K562 (cell line): ENCODE data around the gene ATRN. TPM values are rescaled to one million over a fixed set of nuclear protein-coding genes. Genes with fewer than 3 reads are reported as not detected.

Experiments
- ATAC-seq: fragments of 200-7000 bp; cut with Tn5 transposase; 3 replicates; pipeline ENCODE4 v1.9.1; 2020; ENCODE audit warnings: moderate library complexity
- BruUV-seq: library from RNA; stranded (reverse); fragments of 400-500 nt; replicated peaks from 2 replicates; lab custom pipeline; 2021; lab: Mats Ljungman, UMichigan
- CTCF ChIA-PET: fragments of 300-600 bp; formaldehyde crosslinking; extraction: SDS; loops from one replicate; lab custom pipeline; 2021; ENCODE audit warnings: low intra/inter-chr PET ratio; lab: Yijun Ruan, JAX
- POLR2A ChIA-PET: fragments of 300-600, 350-650 bp; sonication (Branson Sonifier 250); formaldehyde crosslinking; extraction: SDS; loops from one replicate; lab custom pipeline; 2021; ENCODE audit warnings: antibody characterized with exemption, inconsistent platforms; lab: Yijun Ruan, JAX
- DNase-seq, 4 experiments: peaks; one replicate each; pipeline versions ENCODE4 v3.0.0 to v3.0.0-alpha.2; 2011 to 2018; ENCODE audit warnings: low spot score in 3 of 4, mixed read lengths in 3 of 4; ENCODE audit errors: extremely low read depth in 1 of 4
- FAIRE-seq: peaks from 2 replicates; lab custom pipeline; 2011; peaks lifted over from hg19 to GRCh38; lab: Jason Lieb, UNC
- H2AFZ ChIP-seq: 2 replicates; pipeline ENCODE4 v1.6.0; 2011; ENCODE audit warnings: low read depth, low read length, control low read depth, inconsistent platforms
- H3K27ac ChIP-seq: fragments of 200-600 bp; 3 replicates; pipeline ENCODE4 v1.8.0; 2011; ENCODE audit warnings: low read depth, mild to moderate bottlenecking, control low read depth, inconsistent platforms, low read length, moderate library complexity, mixed read lengths; ENCODE audit errors: extremely low read depth
- H3K27me3 ChIP-seq, 2 experiments: fragments of 300-600 bp in 1 of 2; 2 replicates in 1 of 2; 3 replicates in 1 of 2; pipeline versions ENCODE4 v1.6.0 to v1.8.0; 2011; ENCODE audit warnings: inconsistent platforms in 2 of 2, low read length in 2 of 2, mild to moderate bottlenecking in 1 of 2, mixed read lengths in 1 of 2, moderate library complexity in 1 of 2; ENCODE audit not compliant: control insufficient read depth in 2 of 2, insufficient read depth in 2 of 2
- H3K36me3 ChIP-seq: fragments of 300-600 bp; 3 replicates; pipeline ENCODE4 v1.8.0; 2011; ENCODE audit warnings: mild to moderate bottlenecking, low read length, inconsistent platforms; ENCODE audit not compliant: control insufficient read depth, insufficient read depth
- H3K4me1 ChIP-seq, 2 experiments: fragments of 200-600 bp in 1 of 2; replicated peaks in 1 of 2; 2 replicates in 1 of 2; 3 replicates in 1 of 2; pipeline versions ENCODE4 v1.5.1 to v1.8.0; 2011; ENCODE audit warnings: inconsistent platforms in 2 of 2, low read length in 2 of 2, mild to moderate bottlenecking in 1 of 2, mixed read lengths in 1 of 2, moderate library complexity in 1 of 2; ENCODE audit not compliant: control insufficient read depth in 2 of 2, insufficient read depth in 2 of 2
- H3K4me2 ChIP-seq: 2 replicates; pipeline ENCODE4 v1.6.1; 2011; ENCODE audit warnings: low read length, control low read depth, inconsistent platforms, mixed read lengths; ENCODE audit not compliant: insufficient read depth
- H3K4me3 ChIP-seq: fragments of 200-600 bp; sonication (generic), shearing (Covaris generic); 2 replicates; pipeline ENCODE4 v1.5.1; 2016; ENCODE audit warnings: control low read depth, inconsistent platforms
- H3K79me2 ChIP-seq: fragments of 200-600 bp; 3 replicates; pipeline ENCODE4 v1.8.0; 2011; ENCODE audit warnings: low read length, inconsistent platforms; ENCODE audit not compliant: control insufficient read depth, insufficient read depth
- H3K9ac ChIP-seq, 2 experiments: 2 replicates each; pipeline versions ENCODE4 v1.6.0 to v1.6.1; 2011; ENCODE audit warnings: low read depth in 2 of 2, low read length in 2 of 2, control low read depth in 1 of 2, inconsistent platforms in 1 of 2, mild to moderate bottlenecking in 1 of 2, mixed read lengths in 1 of 2; ENCODE audit not compliant: insufficient read depth in 1 of 2
- H3K9me1 ChIP-seq: one replicate; pipeline ENCODE4 v1.6.0; 2011; ENCODE audit warnings: inconsistent platforms, mild to moderate bottlenecking, low read length, moderate library complexity; ENCODE audit not compliant: control insufficient read depth, insufficient read depth
- H3K9me3 ChIP-seq: replicated peaks from 2 replicates; pipeline ENCODE4 v1.5.1; 2011; ENCODE audit warnings: low read depth, low read length, inconsistent platforms; ENCODE audit not compliant: control insufficient read depth, insufficient read depth
- H4K20me1 ChIP-seq: replicated peaks from 2 replicates; pipeline ENCODE4 v1.6.1; 2011; ENCODE audit warnings: low read length, inconsistent platforms, mixed read lengths; ENCODE audit not compliant: control insufficient read depth, insufficient read depth
- NELFE ChIP-seq: IDR thresholded peaks from 2 replicates; pipeline ENCODE4 v1.6.1; 2011; ENCODE audit warnings: mild to moderate bottlenecking; ENCODE audit not compliant: insufficient read depth, insufficient read length
- PHF20 ChIP-seq: fragments of 450-650 bp; IDR thresholded peaks from 2 replicates; pipeline ENCODE4 v1.6.1; 2018; ENCODE audit not compliant: partially characterized antibody
- PHF8 ChIP-seq: fragments of 200-600 bp; sonication (generic); IDR thresholded peaks from 2 replicates; pipeline ENCODE4 v1.6.1; 2012; ENCODE audit warnings: mixed run types, mild to moderate bottlenecking, inconsistent platforms, low read length, moderate library complexity, borderline replicate concordance
- SAFB ChIP-seq: fragments of 200-400 bp; formaldehyde crosslinking; IDR thresholded peaks from 2 replicates; pipeline ENCODE4 v1.6.1; 2017; ENCODE audit warnings: low read depth, low read length, borderline replicate concordance
- SIN3B ChIP-seq: fragments of 450-650 bp; IDR thresholded peaks from 2 replicates; pipeline ENCODE4 v1.6.1; 2017; ENCODE audit warnings: low read depth, mild to moderate bottlenecking, moderate library complexity
- SUPT5H ChIP-seq: fragments of 450-650 bp; IDR thresholded peaks from 2 replicates; pipeline ENCODE4 v1.6.1; 2016
- TAF9B ChIP-seq: fragments of 450-650 bp; IDR thresholded peaks from 2 replicates; pipeline ENCODE4 v1.6.1; 2018; ENCODE audit warnings: mild to moderate bottlenecking; ENCODE audit not compliant: partially characterized antibody
- TEAD2 ChIP-seq: fragments of 450-650 bp; IDR thresholded peaks from 2 replicates; pipeline ENCODE4 v1.6.1; 2016; ENCODE audit warnings: missing genetic modification characterization, control low read depth, missing compliant biosample characterization
- YBX1 ChIP-seq: fragments of 450-650 bp; IDR thresholded peaks from 2 replicates; pipeline ENCODE4 v1.7.1; 2016; ENCODE audit warnings: mild to moderate bottlenecking
- ZNF561 ChIP-seq: fragments of 450-650 bp; formaldehyde crosslinking; conservative IDR thresholded peaks from 2 replicates; pipeline ENCODE4 v1.4.0; 2020; ENCODE audit warnings: mild to moderate bottlenecking, moderate library complexity
- ZNF592 ChIP-seq: fragments of 450-650 bp; IDR thresholded peaks from 2 replicates; pipeline ENCODE4 v1.6.1; 2017; ENCODE audit warnings: antibody characterized with exemption, mild to moderate bottlenecking
- WGBS: fragments of 100-300 bp; shearing (Covaris generic); methylation state at CpG from one replicate; pipeline ENCODE4 v1.1.6; 2016; ENCODE audit warnings: low coverage, mixed read lengths; ENCODE audit not compliant: insufficient coverage; ENCODE audit errors: missing lambda C conversion rate; 5-methylcytosine and 5-hydroxymethylcytosine counted together
- in situ Hi-C: fragments of 300-500 bp; cut with MboI; formaldehyde crosslinking; loops from 4 replicates; pipeline ENCODE4 v1.15.0; 2018; ENCODE audit warnings: inconsistent platforms, mixed read lengths
- intact Hi-C: fragments of 100-400 bp; cut with micrococcal nuclease; formaldehyde crosslinking; loops from 2 replicates; pipeline ENCODE4 v1.14.2; 2022
- polyA plus RNA-seq, 8 experiments: library from polyadenylated mRNA; depleted of rRNA in 4 of 8; stranded (reverse) in 5 of 8; unstranded in 3 of 8; fragments of >200 nt; fragmentation: Nextera tagmentation in 2 of 8; fragmentation: Illumina TruSeq in 1 of 8; extraction: Ambion mirVana in 2 of 8; extraction: Trizol in 1 of 8; gene quantifications; 2 replicates each; pipeline versions ENCODE4 v1.2.1 to v1.2.3, GENCODE V29; 2011 to 2014; ENCODE audit warnings: inconsistent platforms in 1 of 8, missing spikeins in 1 of 8
- total RNA-seq, 7 experiments: library from RNA; depleted of rRNA in 6 of 7; stranded (reverse); fragments of >200 nt in 6 of 7; fragmentation: Illumina TruSeq in 2 of 7; extraction: Trizol in 2 of 7; gene quantifications; 2 replicates each; pipeline versions ENCODE4 v1.2.1 to v1.2.3, GENCODE V29; 2011 to 2021; ENCODE audit warnings: low replicate concordance in 1 of 7

ATRN gene
- total and polyA plus RNA-seq, 9 of the 15 experiments (the other 6 are each of a cell fraction or from before 2014, with no cell fraction given) = 0.69 to 16.5 (median 7.6) TPM

GRCh38 chr20:3553663-3554062, 82.8 kb downstream of the ATRN start:
- Histone ChIP-seq H3K9me3 (no peaks in the 10 kb centered on the region), H3K4me2 (no peak overlapping the region), H3K27me3 (no peaks in the 10 kb centered on the region), H3K27ac (no peak overlapping the region), H3K9me1 (no peaks in the 10 kb centered on the region), H3K79me2 (no peaks in the 10 kb centered on the region), H3K9ac (no peak overlapping the region), H2AFZ (no peak overlapping the region), H3K4me3 (no peak overlapping the region)
- DNase-seq = no peak
- FAIRE-seq = no peak
- ChIA-PET CTCF (no interaction called here), POLR2A (no interaction called here)
- WGBS = 29% methylated on average over 3 of the region's 3 CpGs
- BruUV-seq = no TSS peak
- ATAC-seq = no peak
- intact Hi-C loops = no loop called here
- TF ChIP-seq NELFE = no peak
- no peak for TF ChIP-seq YBX1
- TF ChIP-seq TEAD2 (tag) = no peak
- no peak for TF ChIP-seq SIN3B
- TF ChIP-seq PHF8 = no peak
- TF ChIP-seq PHF20 = no peak
- TF ChIP-seq SAFB = no peak
- TF ChIP-seq TAF9B = no peak
- TF ChIP-seq ZNF561 (CRISPR knock-in tag) = no peak
- TF ChIP-seq SUPT5H = no peak
- no peak for TF ChIP-seq ZNF592
- TF ChIP-seq, all 486 proteins: peak for 0
- Histone ChIP-seq H3K4me1 (no peaks in the 10 kb centered on the region), H4K20me1 (no peaks in the 10 kb centered on the region), H3K36me3 (peaks cover 3% of the 10 kb centered on the region; the same call in 1 of the 3 replicates)
- in situ Hi-C loops = no loop called here
